ENCODE data around the gene IKZF2.

IKZF2 gene

GRCh38 chr2:213078686-213079085 is 72.7 kb downstream of the IKZF2 start:
- no peak overlapping the region for H3K4me3 ChIP-seq (IDR thresholded peaks at IDR 0.05; ENCODE audit: insufficient read depth, low read depth, low read length)
- H2AFZ ChIP-seq (ENCODE audit: low read depth), result no peak overlapping the region
- TF ChIP-seq CTCF (conservative IDR thresholded peaks at IDR 0.05; ENCODE audit: low read depth, low read length), result no peak
- H3K27me3 ChIP-seq (ENCODE audit: insufficient read depth, low read depth), result no peaks in the 10 kb centered on the region
- H3K9ac ChIP-seq, result no peak overlapping the region
- no peaks in the 10 kb centered on the region for H3K4me1 ChIP-seq (ENCODE audit: low read depth, poor library complexity, severe bottlenecking)
- no peaks in the 10 kb centered on the region for H4K20me1 ChIP-seq (ENCODE audit: insufficient read depth)
- no peak overlapping the region for H3K4me2 ChIP-seq
- no peak overlapping the region for H3K27ac ChIP-seq
- no peaks in the 10 kb centered on the region for H3K36me3 ChIP-seq (ENCODE audit: insufficient read depth)
- H3K79me2 ChIP-seq (ENCODE audit: insufficient read depth, low read depth), result no peaks in the 10 kb centered on the region

- H3K4me1 ChIP-seq (ENCODE audit: low read depth, poor library complexity, severe bottlenecking), result no peaks in the 10 kb centered on the region
- no peaks in the 10 kb centered on the region for H4K20me1 ChIP-seq (ENCODE audit: insufficient read depth)
- no peak overlapping the region for H3K4me2 ChIP-seq
- H3K4me3 ChIP-seq (IDR thresholded peaks at IDR 0.05; ENCODE audit: insufficient read depth, low read depth, low read length), result no peak overlapping the region
- no peak overlapping the region for H3K9ac ChIP-seq
- H2AFZ ChIP-seq (ENCODE audit: low read depth), result no peak overlapping the region
- no peak for TF ChIP-seq CTCF (conservative IDR thresholded peaks at IDR 0.05; ENCODE audit: low read depth, low read length)
- no peaks in the 10 kb centered on the region for H3K79me2 ChIP-seq (ENCODE audit: insufficient read depth, low read depth)
- no peaks in the 10 kb centered on the region for H3K27me3 ChIP-seq (ENCODE audit: insufficient read depth, low read depth)
- no peak overlapping the region for H3K27ac ChIP-seq
- H3K36me3 ChIP-seq (ENCODE audit: insufficient read depth), result no peaks in the 10 kb centered on the region
These were observed 81.9 kb downstream of the IKZF2 start for GRCh38 chr2:213069531-213069930.

DNA sequence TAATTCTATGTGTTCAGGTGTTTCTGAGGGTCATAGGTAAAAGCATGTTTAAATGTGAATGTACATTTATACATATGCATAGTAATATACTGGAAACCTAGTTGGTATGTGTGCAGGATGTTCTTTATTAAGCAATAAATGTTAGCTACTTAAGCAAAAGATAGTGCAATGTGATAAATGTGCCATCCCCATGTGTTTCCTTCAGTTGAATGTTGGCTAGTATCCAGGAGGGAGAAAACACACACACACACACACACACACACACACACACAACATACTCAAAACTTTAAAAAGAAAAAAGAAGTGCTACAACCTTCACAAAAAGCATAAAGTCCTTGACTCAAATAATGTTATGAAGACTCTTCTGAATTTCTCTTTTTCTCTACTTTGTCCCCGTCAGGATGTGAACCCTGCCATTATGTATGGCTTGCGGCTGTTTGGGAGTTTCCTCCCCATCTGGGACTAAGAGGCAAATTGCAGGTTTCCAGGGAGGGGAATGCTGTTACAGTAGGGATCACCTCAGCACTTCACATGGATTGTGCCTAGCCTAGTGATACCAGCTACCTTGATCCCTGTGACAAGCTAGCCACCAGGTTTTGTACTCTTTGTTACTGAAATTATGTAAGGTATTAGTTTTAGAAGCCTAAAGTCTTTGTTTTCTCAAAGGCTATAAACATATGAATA is 82.6 kb downstream of the IKZF2 start:
- Histone ChIP-seq H3K9ac (no peak overlapping the region), H3K4me3 (IDR thresholded peaks at IDR 0.05; ENCODE audit: insufficient read depth, low read depth, low read length) (no peak overlapping the region), H4K20me1 (ENCODE audit: insufficient read depth) (no peaks in the 10 kb centered on the region), H3K36me3 (ENCODE audit: insufficient read depth) (no peaks in the 10 kb centered on the region), H3K27ac (no peak overlapping the region), H3K4me1 (ENCODE audit: low read depth, poor library complexity, severe bottlenecking) (no peaks in the 10 kb centered on the region), H3K79me2 (ENCODE audit: insufficient read depth, low read depth) (no peaks in the 10 kb centered on the region), H3K4me2 (no peak overlapping the region), H3K27me3 (ENCODE audit: insufficient read depth, low read depth) (no peaks in the 10 kb centered on the region), H2AFZ (ENCODE audit: low read depth) (no peak overlapping the region)
- no peak for TF ChIP-seq CTCF (conservative IDR thresholded peaks at IDR 0.05; ENCODE audit: low read depth, low read length)

GRCh38 chr2:213067888-213068287 is 83.5 kb downstream of the IKZF2 start:
- Histone ChIP-seq H2AFZ (ENCODE audit: low read depth) (no peak overlapping the region), H4K20me1 (ENCODE audit: insufficient read depth) (no peaks in the 10 kb centered on the region), H3K4me2 (no peak overlapping the region), H3K27me3 (ENCODE audit: insufficient read depth, low read depth) (no peaks in the 10 kb centered on the region), H3K36me3 (ENCODE audit: insufficient read depth) (no peaks in the 10 kb centered on the region), H3K9ac (no peak overlapping the region), H3K4me1 (ENCODE audit: low read depth, poor library complexity, severe bottlenecking) (no peaks in the 10 kb centered on the region), H3K4me3 (IDR thresholded peaks at IDR 0.05; ENCODE audit: insufficient read depth, low read depth, low read length) (no peak overlapping the region), H3K79me2 (ENCODE audit: insufficient read depth, low read depth) (no peaks in the 10 kb centered on the region), H3K27ac (no peak overlapping the region)
- no peak for TF ChIP-seq CTCF (conservative IDR thresholded peaks at IDR 0.05; ENCODE audit: low read depth, low read length)
